Nephron progenitor cell (in vitro differentiated cells): ENCODE data around the gene RTP4.

Experiments
- DNase-seq: peaks from one replicate; pipeline ENCODE4 v3.0.0; 2021
- H3K27ac Mint-ChIP-seq: 2 replicates; pipeline ENCODE4 v1.8.0; 2021; ENCODE audit warnings: mild to moderate bottlenecking, moderate library complexity, mixed read lengths
- H3K27me3 Mint-ChIP-seq: 2 replicates; pipeline ENCODE4 v1.8.0; 2021; ENCODE audit warnings: mild to moderate bottlenecking, low read depth, mixed read lengths; ENCODE audit not compliant: poor library complexity
- H3K36me3 Mint-ChIP-seq: 2 replicates; pipeline ENCODE4 v1.8.0; 2021; ENCODE audit warnings: low read depth, mixed read lengths
- H3K4me1 Mint-ChIP-seq: 2 replicates; pipeline ENCODE4 v1.8.0; 2021; ENCODE audit warnings: mixed read lengths
- H3K4me3 Mint-ChIP-seq: 2 replicates; pipeline ENCODE4 v1.8.0; 2021; ENCODE audit warnings: mild to moderate bottlenecking, moderate library complexity, mixed read lengths
- H3K9me3 Mint-ChIP-seq: 2 replicates; pipeline ENCODE4 v1.8.0; 2021; ENCODE audit warnings: mild to moderate bottlenecking, moderate library complexity, mixed read lengths
- CTCF ChIP-seq: fragments of 200-600 bp; sonication (generic); IDR thresholded peaks from 2 replicates; pipeline ENCODE4 v1.5.0; 2021; ENCODE audit warnings: antibody characterized with exemption

RTP4 gene

DNA sequence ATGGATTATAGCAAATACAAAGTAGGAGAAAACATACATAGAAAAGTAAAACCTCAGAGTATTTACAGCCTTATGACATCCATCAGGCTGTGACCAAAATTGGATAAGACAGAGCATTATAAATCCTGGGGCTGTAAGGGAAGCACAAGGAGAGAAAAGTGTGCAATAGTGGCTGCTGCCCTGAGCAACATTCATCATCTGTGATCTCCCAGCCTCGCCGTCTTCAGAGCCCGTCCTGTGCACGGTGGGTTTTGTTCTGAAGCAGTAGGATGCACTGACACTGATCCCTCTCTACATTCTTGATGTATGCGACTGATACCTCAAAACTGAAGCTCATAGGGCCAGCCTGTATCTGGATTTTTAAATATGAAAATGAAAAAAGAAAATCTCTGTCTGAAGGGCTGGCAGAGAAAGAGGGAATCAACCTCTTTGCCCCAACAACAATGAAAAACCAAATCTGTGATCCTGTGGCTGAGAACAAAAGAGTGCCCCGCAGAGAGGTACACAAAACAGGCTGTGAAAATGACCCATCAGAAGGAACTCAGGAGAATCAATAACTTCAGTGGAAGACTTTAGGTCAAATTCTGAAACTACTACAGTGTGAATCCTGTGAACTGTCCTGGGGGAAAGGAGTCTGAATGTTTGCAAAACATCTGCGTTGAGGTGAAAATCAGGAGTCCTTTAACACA lies 8.2 kb upstream of the RTP4 start:
- Mint-ChIP-seq H3K36me3 (no peaks in the 10 kb centered on the region), H3K4me3 (no peak overlapping the region), H3K27ac (peak overlapping the region; percentile 79), H3K4me1 (peaks cover 43% of the 10 kb centered on the region), H3K27me3 (no peaks in the 10 kb centered on the region), H3K9me3 (no peaks in the 10 kb centered on the region)
- no peak for TF ChIP-seq CTCF
- DNase-seq, result no peak

DNA sequence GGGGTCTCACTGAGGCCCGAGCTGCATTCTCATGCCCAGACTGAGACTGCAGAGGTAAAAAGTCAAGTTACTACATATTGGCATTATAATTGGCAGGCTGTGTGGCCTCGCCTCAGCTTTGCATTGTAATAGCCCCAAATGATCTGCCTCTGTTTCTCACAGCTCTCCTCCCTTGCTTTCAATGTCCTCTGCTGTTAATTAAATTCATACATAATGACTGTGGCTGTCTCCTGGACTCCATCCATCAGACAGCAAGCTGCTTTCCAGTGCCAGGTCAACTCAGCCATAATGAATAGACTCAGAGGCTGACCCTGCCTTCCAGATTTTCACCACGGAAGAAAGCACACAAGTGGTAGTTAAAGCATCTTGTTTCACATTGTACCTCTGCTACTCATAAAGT lies 7.6 kb upstream of the RTP4 start:
- no peak for DNase-seq
- peaks cover 49% of the 10 kb centered on the region for H3K4me1 Mint-ChIP-seq
- peak overlapping the region; percentile 79 for H3K27ac Mint-ChIP-seq
- H3K9me3 Mint-ChIP-seq, result no peaks in the 10 kb centered on the region
- peak overlapping the region; percentile 26 for H3K4me3 Mint-ChIP-seq
- no peak for TF ChIP-seq CTCF
- H3K27me3 Mint-ChIP-seq, result no peaks in the 10 kb centered on the region
- no peaks in the 10 kb centered on the region for H3K36me3 Mint-ChIP-seq

DNA sequence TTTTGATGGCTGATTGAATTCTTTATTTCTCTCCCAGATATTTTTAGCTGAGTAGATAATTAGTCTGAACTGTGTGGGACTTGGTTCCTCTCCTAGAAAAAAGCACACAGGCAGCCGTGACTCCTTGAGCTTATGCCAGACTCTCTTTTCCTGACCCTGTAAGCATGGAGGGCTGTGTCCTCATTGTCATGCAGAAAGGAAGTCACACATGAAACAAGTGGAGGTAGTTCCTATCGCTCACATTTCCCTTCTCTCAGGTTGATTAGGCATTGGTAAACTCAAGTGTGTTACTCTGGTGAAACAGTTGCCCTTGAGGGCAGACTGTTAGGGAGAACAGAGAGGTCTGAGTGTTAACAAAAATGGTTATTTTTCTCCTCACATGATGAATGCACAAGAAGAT lies 6.3 kb upstream of the RTP4 start:
- DNase-seq, result no peak
- Mint-ChIP-seq H3K4me1 (peaks cover 58% of the 10 kb centered on the region), H3K9me3 (no peaks in the 10 kb centered on the region), H3K27me3 (no peaks in the 10 kb centered on the region), H3K36me3 (no peaks in the 10 kb centered on the region), H3K27ac (peak overlapping the region; percentile 90), H3K4me3 (no peak overlapping the region)
- no peak for TF ChIP-seq CTCF

DNA sequence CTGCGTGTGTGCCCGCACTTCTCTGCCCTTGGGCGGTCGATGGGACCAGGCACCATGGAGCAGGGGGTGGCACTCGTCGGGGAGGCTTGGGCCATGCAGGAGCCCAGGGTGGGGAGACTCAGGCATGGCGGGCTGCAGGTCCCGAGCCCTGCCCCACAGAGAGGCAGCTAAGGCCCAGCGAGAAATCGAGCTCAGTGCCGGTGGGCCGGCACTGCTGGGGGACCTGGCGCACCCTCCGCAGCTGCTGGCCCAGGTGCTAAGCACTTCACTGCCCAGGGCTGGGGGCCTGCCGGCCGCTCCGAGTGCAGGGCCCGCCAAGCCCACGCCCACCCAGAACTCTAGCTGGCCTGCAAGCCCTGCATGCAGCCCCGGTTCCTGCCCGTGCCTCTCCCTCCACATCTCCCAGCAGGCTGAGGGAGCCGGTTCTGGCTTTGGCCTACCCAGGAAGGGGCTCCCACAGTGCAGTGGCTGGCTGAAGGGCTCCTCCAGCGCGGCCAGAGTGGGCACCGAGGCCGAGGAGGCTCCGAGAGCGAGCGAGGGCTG lies 553 bp upstream of the RTP4 start:
- DNase-seq, result no peak
- Mint-ChIP-seq H3K27ac (peak overlapping the region; percentile 96), H3K4me1 (peaks cover 37% of the 10 kb centered on the region), H3K9me3 (no peaks in the 10 kb centered on the region), H3K4me3 (no peak overlapping the region), H3K36me3 (no peaks in the 10 kb centered on the region), H3K27me3 (no peaks in the 10 kb centered on the region)
- no peak for TF ChIP-seq CTCF

GRCh38 chr3:187369089-187369447 lies 883 bp downstream of the RTP4 start:
- Mint-ChIP-seq H3K4me1 (peaks cover 30% of the 10 kb centered on the region), H3K27me3 (peaks cover 6% of the 10 kb centered on the region), H3K27ac (no peak overlapping the region), H3K4me3 (no peak overlapping the region), H3K36me3 (no peaks in the 10 kb centered on the region), H3K9me3 (no peaks in the 10 kb centered on the region)
- no peak for TF ChIP-seq CTCF
- DNase-seq, result no peak

- Mint-ChIP-seq H3K36me3 (no peaks in the 10 kb centered on the region), H3K4me3 (no peak overlapping the region), H3K27ac (no peak overlapping the region), H3K9me3 (no peaks in the 10 kb centered on the region), H3K4me1 (peaks cover 29% of the 10 kb centered on the region), H3K27me3 (peaks cover 6% of the 10 kb centered on the region)
- no peak for TF ChIP-seq CTCF
- DNase-seq, result no peak
These were observed 1.9 kb downstream of the RTP4 start for GRCh38 chr3:187370051-187370450.
